ENCODE data around the gene BUB1. TPM values are rescaled to one million over a fixed set of nuclear protein-coding genes. Genes with fewer than 3 reads are reported as not detected.

Gene BUB1
- total RNA-seq, 1 donor from 2014 or later = 61.7 TPM

GRCh38 chr2:110679865-110680264 is 2.0 kb upstream of the BUB1 start:
- peaks cover 26% of the 10 kb centered on the region for H3K4me1 Mint-ChIP-seq
- intact Hi-C loops (cut with micrococcal nuclease) = loop anchor here (10.0 kb wide), 2 partner anchors 175 to 435 kb away; no protein-coding TSS in a partner anchor
- H3K27me3 Mint-ChIP-seq = peaks cover 23% of the 10 kb centered on the region
- H3K36me3 Mint-ChIP-seq (ENCODE audit: low read depth) = peaks cover 5% of the 10 kb centered on the region
- H3K27ac Mint-ChIP-seq = no peak overlapping the region
- no peak overlapping the region for H3K4me3 Mint-ChIP-seq
- DNase-seq = no peak
- H3K9me3 Mint-ChIP-seq = no peaks in the 10 kb centered on the region

GRCh38 chr2:110679337-110679707 is 1.5 kb upstream of the BUB1 start:
- intact Hi-C loops (cut with micrococcal nuclease) = loop anchor here (10.0 kb wide), 2 partner anchors 175 to 435 kb away; no protein-coding TSS in a partner anchor
- peaks cover 30% of the 10 kb centered on the region for H3K4me1 Mint-ChIP-seq
- no peaks in the 10 kb centered on the region for H3K9me3 Mint-ChIP-seq
- peak overlapping the region; percentile 38 for H3K4me3 Mint-ChIP-seq
- H3K27ac Mint-ChIP-seq = no peak overlapping the region
- peaks cover 5% of the 10 kb centered on the region for H3K36me3 Mint-ChIP-seq (ENCODE audit: low read depth)
- no peak for DNase-seq
- H3K27me3 Mint-ChIP-seq = peaks cover 18% of the 10 kb centered on the region

- H3K27me3 Mint-ChIP-seq = peaks cover 12% of the 10 kb centered on the region
- peak overlapping the region; percentile 99 for H3K27ac Mint-ChIP-seq
- no peaks in the 10 kb centered on the region for H3K9me3 Mint-ChIP-seq
- H3K4me1 Mint-ChIP-seq = peaks cover 30% of the 10 kb centered on the region
- intact Hi-C loops (cut with micrococcal nuclease) = loop anchor here (1.0 to 10.0 kb wide), 3 partner anchors 70 to 436 kb away; no protein-coding TSS in a partner anchor
- peak; percentile 79 for DNase-seq
- H3K36me3 Mint-ChIP-seq (ENCODE audit: low read depth) = peaks cover 5% of the 10 kb centered on the region
- peak overlapping the region; percentile 98 for H3K4me3 Mint-ChIP-seq
Observed at GRCh38 chr2:110678457-110679336, 834 bp upstream of the BUB1 start.

GRCh38 chr2:110677080-110677479 is 783 bp downstream of the BUB1 start:
- Mint-ChIP-seq H3K9me3 (no peaks in the 10 kb centered on the region), H3K27me3 (peaks cover 5% of the 10 kb centered on the region), H3K36me3 (ENCODE audit: low read depth) (peaks cover 14% of the 10 kb centered on the region), H3K4me3 (peak overlapping the region; percentile 98), H3K27ac (peak overlapping the region; percentile 99), H3K4me1 (peaks cover 35% of the 10 kb centered on the region)
- no peak for DNase-seq
- intact Hi-C loops (cut with micrococcal nuclease) = loop anchor here (10.0 kb wide), 2 partner anchors 178 to 438 kb away; no protein-coding TSS in a partner anchor

GRCh38 chr2:110675679-110676078 is 2.2 kb downstream of the BUB1 start:
- Mint-ChIP-seq H3K4me3 (peak overlapping the region; percentile 54), H3K36me3 (ENCODE audit: low read depth) (peaks cover 25% of the 10 kb centered on the region), H3K4me1 (peaks cover 39% of the 10 kb centered on the region), H3K27ac (peak overlapping the region; percentile 4), H3K9me3 (no peaks in the 10 kb centered on the region), H3K27me3 (peaks cover 3% of the 10 kb centered on the region)
- intact Hi-C loops (cut with micrococcal nuclease) = loop anchor here (10.0 kb wide), 2 partner anchors 179 to 439 kb away; no protein-coding TSS in a partner anchor
- peak; percentile 60 for DNase-seq

- Mint-ChIP-seq H3K9me3 (no peaks in the 10 kb centered on the region), H3K4me3 (peak overlapping the region; percentile 63), H3K4me1 (peaks cover 39% of the 10 kb centered on the region), H3K36me3 (ENCODE audit: low read depth) (peaks cover 26% of the 10 kb centered on the region), H3K27ac (peak overlapping the region; percentile 83), H3K27me3 (no peaks in the 10 kb centered on the region)
- peak; percentile 76 for DNase-seq
- intact Hi-C loops (cut with micrococcal nuclease) = loop anchor here (10.0 kb wide), 2 partner anchors 180 to 440 kb away; no protein-coding TSS in a partner anchor
Observed at GRCh38 chr2:110674620-110675555, 3.0 kb downstream of the BUB1 start.

- no peak overlapping the region for H3K27ac Mint-ChIP-seq
- H3K36me3 Mint-ChIP-seq (ENCODE audit: low read depth) = peaks cover 40% of the 10 kb centered on the region
Observed at GRCh38 chr2:110673201-110673600, 4.7 kb downstream of the BUB1 start.

GRCh38 chr2:110670826-110671225 is 7.0 kb downstream of the BUB1 start:
- peaks cover 27% of the 10 kb centered on the region for H3K4me1 Mint-ChIP-seq
- intact Hi-C loops (cut with micrococcal nuclease) = loop anchor here (10.0 kb wide), 2 partner anchors 184 to 444 kb away; no protein-coding TSS in a partner anchor
- no peak for DNase-seq
- no peak overlapping the region for H3K4me3 Mint-ChIP-seq
- H3K27me3 Mint-ChIP-seq = no peaks in the 10 kb centered on the region
- peaks cover 55% of the 10 kb centered on the region for H3K36me3 Mint-ChIP-seq (ENCODE audit: low read depth)
- no peaks in the 10 kb centered on the region for H3K9me3 Mint-ChIP-seq
- H3K27ac Mint-ChIP-seq = no peak overlapping the region

More at GRCh38 chr2:110673201-110673600, 4.7 kb downstream of the BUB1 start:
- intact Hi-C loops (cut with micrococcal nuclease) = loop anchor here (10.0 kb wide), 2 partner anchors 182 to 442 kb away; no protein-coding TSS in a partner anchor
- no peak overlapping the region for H3K4me3 Mint-ChIP-seq
- H3K9me3 Mint-ChIP-seq = no peaks in the 10 kb centered on the region
- peaks cover 36% of the 10 kb centered on the region for H3K4me1 Mint-ChIP-seq
- no peak for DNase-seq
- no peaks in the 10 kb centered on the region for H3K27me3 Mint-ChIP-seq

GRCh38 chr2:110669079-110669478 is 8.8 kb downstream of the BUB1 start:
- Mint-ChIP-seq H3K9me3 (no peaks in the 10 kb centered on the region), H3K36me3 (ENCODE audit: low read depth) (peaks cover 64% of the 10 kb centered on the region), H3K27ac (peak overlapping the region; percentile 28), H3K27me3 (no peaks in the 10 kb centered on the region), H3K4me3 (no peak overlapping the region), H3K4me1 (peaks cover 17% of the 10 kb centered on the region)
- intact Hi-C loops (cut with micrococcal nuclease) = no loop called here
- DNase-seq = no peak

GRCh38 chr2:110667071-110667470 is 10.8 kb downstream of the BUB1 start:
- H3K4me3 Mint-ChIP-seq = no peak overlapping the region
- peaks cover 14% of the 10 kb centered on the region for H3K4me1 Mint-ChIP-seq
- no peak for DNase-seq
- no peaks in the 10 kb centered on the region for H3K9me3 Mint-ChIP-seq
- H3K27ac Mint-ChIP-seq = no peak overlapping the region
- intact Hi-C loops (cut with micrococcal nuclease) = no loop called here
- peaks cover 66% of the 10 kb centered on the region for H3K36me3 Mint-ChIP-seq (ENCODE audit: low read depth)
- H3K27me3 Mint-ChIP-seq = no peaks in the 10 kb centered on the region

- H3K4me1 Mint-ChIP-seq = peaks cover 14% of the 10 kb centered on the region
- no peaks in the 10 kb centered on the region for H3K27me3 Mint-ChIP-seq
- peaks cover 63% of the 10 kb centered on the region for H3K36me3 Mint-ChIP-seq (ENCODE audit: low read depth)
- H3K27ac Mint-ChIP-seq = no peak overlapping the region
- H3K4me3 Mint-ChIP-seq = no peak overlapping the region
- H3K9me3 Mint-ChIP-seq = no peaks in the 10 kb centered on the region
- DNase-seq = no peak
- intact Hi-C loops (cut with micrococcal nuclease) = no loop called here
Observed at GRCh38 chr2:110664135-110664534, 13.7 kb downstream of the BUB1 start.

- Mint-ChIP-seq H3K4me1 (peaks cover 15% of the 10 kb centered on the region), H3K36me3 (ENCODE audit: low read depth) (peaks cover 60% of the 10 kb centered on the region), H3K27ac (no peak overlapping the region), H3K9me3 (no peaks in the 10 kb centered on the region), H3K4me3 (no peak overlapping the region), H3K27me3 (no peaks in the 10 kb centered on the region)
- intact Hi-C loops (cut with micrococcal nuclease) = no loop called here
- DNase-seq = no peak
Observed at GRCh38 chr2:110662560-110662959, 15.3 kb downstream of the BUB1 start.

GRCh38 chr2:110660558-110660957 is 17.3 kb downstream of the BUB1 start:
- Mint-ChIP-seq H3K36me3 (ENCODE audit: low read depth) (peaks cover 58% of the 10 kb centered on the region), H3K9me3 (no peaks in the 10 kb centered on the region), H3K4me1 (peaks cover 20% of the 10 kb centered on the region), H3K27me3 (no peaks in the 10 kb centered on the region), H3K27ac (peak overlapping the region; percentile 34), H3K4me3 (no peak overlapping the region)
- intact Hi-C loops (cut with micrococcal nuclease) = no loop called here
- no peak for DNase-seq
